GM18520 (cell line): ENCODE data around the gene ELP4.

ENCODE experiments used
- ATAC-seq: cut with Tn5 transposase; IDR thresholded peaks from one replicate; pipeline ENCODE4 v1.9.1; 2021; ENCODE audit not compliant: unreplicated experiment

Gene ELP4

DNA sequence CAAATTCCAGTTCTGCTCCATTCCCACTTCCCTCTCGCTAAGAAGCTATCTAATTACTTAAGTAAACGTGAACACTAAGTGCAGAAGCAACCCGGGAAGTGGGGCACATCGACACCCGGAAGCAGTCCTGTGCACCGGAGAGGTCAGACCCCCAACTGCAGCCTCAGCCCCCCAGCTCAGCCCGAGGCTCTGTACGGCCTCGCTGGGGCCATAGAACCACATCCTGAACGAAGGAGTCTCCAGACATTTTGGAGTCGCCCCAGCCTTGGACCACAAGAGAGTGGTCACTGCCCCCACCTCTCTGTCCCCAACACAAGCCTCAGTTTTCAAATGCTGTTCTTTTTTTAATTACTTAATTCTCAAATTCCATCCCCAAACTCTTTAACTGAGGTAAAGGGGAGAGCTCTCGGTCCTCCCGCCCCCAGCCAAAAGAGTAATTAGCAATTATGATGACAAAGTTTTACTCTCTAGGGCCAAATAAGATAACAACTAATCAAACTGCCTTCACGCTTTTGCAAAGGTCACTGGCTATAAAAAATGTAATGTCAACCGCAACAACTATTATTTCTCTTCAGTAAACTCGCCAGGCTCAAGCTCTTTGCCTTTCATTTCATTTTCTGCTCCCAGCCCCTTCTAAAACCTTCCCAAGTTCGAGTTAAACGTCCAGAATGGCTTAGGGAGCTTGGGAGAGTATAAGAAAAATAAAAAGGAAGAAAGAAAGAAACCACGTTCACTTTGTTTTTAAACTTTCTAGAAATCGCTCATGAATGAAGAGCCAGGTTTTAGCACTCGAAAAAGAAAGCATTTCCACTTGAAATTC lies 299.4 kb downstream of the ELP4 start:
- no peak for ATAC-seq

DNA sequence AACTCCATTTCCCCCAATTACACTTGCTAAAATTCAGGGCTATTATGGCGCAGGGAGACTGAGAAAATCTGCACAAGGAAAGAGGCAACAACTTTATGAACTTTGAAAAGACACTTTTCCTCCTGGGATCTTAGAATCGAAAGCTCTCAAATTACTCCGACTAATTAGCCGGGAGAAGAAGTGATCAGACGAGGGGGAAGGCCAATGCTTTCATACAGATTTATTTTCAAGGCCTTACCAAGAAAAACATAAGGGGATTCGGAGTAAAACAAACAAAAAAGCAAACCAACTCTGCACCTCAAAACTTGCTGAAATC lies 299.9 kb downstream of the ELP4 start:
- no peak for ATAC-seq

DNA sequence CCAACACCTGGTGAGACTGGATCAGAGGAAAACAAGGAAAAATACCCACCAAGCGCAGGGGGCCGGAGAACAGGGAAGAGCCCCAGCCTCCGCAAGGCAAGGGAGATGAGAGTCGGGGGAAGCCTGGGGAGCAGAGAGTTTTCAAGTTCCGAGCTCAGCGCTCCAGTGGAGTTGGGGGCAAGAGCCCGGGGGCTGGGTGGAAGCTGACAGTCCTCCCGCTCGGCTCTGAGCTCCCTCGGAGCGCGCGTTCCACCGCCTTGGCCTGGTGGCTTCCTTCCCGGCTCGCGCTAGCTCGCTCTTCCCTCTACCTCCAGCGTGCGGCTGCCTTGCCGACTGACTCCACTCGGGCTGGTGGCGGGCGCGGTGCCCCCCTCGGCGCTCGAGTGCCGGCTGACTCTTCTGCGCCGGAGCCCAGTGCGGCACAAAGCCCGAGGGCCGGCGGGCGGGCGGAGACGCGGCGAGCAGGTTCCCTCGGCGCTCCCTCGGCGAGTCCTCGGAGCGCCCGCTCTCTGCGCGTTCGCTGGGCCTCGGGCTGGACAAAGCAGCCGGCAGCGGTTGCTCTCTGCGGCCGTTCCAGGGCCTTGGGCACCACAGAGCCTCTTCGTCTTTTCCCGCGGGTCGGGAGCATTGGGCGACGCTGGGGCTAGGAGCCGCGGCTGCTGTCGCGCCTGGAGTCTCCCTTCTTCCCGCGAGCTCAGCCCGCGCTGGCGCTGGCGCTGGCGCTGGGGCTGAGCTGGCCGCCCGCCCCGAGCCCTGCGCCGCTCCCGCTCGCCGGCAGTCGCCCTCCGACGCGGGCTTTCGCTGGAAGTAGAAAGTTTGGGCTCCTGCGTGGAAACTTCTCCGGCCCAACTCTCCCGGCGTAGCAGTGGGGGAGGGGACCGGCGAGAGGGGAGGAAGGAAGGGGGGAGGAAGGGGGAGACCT lies 300.6 kb downstream of the ELP4 start:
- no peak for ATAC-seq

DNA sequence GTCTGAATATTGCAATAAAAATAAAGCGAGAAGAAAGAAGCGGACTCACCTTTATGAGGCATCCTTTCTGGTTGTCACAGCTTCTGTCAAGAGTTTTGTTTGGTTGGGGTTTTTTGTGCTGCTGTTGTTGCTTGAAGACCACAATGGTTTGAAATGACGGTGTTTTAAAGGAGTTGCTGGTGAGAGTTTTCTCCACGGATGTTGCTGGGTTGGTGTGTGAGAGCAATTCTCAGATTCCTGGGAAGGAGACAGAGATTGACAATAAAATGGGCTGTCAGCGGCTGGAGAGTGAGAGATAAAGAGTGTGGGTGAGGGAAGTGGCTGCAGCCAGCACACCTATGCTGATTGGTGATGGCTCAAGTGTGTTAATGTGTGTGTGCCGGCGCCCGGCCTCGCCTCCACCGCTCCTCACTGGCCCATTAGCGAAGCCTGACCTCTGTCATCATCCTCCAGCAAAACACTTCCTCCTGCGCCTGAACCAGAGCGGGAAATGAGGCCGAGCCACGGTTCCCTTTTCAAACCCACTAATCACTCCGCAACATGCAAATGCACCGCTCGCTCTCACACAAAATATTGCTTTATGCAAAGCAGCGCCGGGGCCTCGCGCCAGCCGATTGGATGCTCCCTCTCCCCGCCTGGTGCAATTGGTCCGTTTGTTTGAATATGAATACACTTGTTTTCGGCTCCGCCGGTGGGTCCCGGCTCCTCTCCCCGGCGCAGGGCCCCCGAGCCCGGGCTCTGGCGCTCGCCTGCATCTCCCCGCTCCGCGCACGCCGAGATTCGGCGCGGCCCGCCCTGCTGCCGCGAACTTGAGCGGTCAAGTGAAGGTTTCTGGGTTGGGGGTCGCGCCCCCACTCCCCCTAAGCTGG lies 301.4 kb downstream of the ELP4 start, which contains the start of gene PAX6:
TSS of gene PAX6 (minus strand) at position 544 of the 869 bp plus-strand sequence. CDS start 4,911 bp downstream, outside the sequence.
- peak; percentile 47 for ATAC-seq

DNA sequence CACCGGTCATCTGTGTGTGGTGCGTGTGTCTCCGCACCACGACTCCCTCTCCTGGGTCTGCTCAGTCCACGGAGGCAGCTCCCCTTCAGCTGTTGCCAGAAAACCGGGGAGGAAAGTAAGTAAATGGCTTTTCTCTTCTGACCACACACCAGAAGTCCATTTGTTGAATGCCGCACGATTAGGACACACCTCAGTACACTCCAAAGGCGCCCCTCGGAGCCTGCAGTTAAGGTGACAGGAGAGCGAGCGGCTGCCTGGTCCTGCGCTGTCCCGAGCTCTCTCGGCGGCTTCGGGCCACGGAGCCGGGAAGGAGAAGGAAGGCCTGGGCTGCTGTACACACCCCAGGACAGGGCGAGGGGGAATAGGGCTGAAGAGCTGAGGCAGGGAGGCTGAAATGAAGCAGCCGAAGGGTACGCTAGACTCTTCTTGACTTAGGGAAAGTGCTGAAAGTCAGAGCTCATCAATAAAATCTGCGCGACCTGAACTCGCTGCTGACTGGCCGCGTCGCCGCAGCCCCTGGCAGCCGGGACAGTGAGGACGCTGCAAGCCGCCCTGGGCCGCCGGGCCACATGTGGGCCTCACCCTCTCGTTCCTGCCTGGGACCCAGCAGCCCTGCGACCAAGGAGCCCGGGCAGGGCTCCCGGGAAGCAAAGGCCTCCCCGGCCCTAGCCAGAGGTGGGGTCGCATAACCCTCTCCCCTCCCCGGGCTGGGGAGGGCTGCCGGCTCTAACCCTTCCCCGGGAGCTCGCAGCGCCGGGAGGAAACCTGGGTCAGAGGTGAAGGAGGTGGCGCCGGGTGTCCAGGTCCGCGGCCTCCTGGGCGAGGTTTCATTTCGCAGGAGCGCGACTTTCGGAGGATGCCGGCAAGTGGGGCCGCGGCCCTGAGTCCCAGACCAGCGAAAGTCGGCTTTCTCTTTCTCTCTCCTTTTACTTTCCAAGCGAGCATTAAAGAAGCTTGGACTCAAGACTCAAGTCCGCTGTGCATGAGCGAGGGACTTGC lies 303.1 kb downstream of the ELP4 start:
- no peak for ATAC-seq

DNA sequence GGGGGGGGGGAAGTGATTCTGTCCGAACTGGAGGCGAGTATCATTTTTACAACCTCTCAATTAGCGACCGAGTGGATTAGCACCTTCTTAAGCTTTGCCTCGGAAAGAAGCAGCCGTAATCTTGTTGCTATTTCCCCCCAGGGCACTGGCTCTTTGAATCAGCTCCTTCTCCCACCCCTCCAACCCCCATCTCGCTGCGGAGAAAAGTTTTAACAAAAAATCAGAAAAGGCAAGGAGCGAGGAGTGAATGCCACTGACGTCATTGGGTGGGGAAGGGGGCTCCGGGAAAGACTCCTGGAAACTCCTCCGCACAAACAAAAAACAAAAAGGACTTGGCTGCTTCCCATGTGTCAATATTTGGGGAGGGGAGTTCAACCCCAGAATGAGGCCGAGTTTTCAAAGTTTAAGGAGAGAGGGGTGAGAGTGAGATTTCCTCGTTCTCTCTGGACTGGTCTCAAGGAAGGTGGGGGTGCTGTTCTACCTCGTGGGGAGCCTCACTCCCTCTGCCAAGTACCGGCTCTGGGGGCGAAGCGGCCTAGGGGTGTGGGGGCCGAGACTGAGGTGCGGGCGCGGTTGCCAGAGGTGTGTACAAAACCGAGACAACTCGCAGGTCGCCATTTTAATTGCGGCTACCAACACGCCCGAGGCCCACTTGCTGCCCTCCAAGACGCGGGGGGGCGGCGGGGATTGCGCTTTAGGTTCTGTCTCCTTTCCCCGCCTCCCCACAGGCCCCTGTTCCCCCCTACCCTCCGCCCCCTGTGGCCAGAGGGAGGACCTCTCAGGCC lies 304.0 kb downstream of the ELP4 start:
- no peak for ATAC-seq

DNA sequence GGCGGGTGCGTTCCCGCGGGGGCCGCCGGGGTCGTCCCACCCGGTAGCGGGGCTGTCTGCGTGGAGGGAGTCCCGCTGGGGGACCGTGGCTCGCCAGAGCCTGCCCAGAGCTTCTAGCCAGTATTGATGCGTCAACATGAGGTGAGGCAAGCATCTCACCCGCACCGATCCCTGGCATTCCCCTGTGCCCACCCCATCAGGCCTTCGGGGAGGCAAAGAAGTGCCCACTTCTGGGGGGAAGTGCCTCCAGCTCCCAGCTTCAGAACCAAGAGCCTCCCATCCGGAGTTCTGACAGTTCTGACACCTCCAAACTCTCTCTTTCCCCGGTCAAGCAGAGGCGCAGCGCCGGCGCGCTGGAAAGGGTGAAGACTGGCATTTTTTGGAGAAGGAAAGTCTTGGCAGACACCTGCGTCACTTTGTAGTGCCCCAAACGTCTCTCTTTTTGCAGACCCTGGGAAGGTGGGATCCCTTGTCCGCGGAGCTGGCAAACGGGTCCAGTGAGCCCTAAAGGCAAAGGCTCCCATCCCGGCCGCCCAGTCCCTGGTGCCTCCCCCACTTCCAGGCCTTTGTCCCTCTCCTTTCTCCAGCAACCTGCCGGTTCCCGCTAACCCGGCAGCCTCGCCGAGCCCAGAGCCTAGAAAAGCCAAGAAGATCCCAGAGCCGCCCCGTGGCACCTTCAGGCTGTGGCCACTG lies 304.8 kb downstream of the ELP4 start:
- no peak for ATAC-seq

DNA sequence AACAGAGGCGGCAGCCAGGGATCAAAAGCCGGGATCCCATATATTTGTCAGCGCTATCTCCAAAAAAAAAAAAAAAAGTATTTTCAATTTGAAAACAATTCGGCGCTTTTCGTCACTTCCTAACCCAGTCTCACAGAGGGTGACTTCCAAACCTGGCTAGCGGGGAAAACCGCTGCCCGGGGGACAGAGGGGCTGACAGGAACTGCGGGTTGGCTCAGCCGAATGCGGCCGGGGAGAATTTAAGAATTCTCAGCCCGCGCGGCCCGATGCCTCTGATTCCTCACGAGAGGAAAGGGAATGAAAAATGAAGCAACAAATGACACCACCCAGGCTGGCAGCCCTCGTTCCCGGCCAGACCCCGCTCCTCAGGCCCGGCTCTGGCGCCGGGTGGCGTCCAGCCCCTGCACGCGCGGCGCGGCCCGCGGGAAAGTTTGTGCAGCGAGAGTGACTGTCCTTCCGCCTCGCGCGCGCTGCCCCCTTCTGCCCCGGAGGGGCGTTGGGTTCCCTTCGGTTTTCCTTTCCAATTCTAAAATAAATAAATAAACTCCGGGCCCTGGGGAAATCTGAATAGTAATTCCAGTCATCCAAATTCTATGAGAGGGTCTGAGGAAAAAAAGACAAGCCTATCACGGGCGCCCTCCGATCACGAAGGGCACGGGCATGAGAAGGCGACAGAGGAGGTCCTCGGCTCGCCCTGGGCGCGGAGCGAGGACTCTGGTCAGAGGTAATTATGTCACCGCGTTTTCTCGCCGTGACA lies 306.3 kb downstream of the ELP4 start:
- ATAC-seq: no peak

DNA sequence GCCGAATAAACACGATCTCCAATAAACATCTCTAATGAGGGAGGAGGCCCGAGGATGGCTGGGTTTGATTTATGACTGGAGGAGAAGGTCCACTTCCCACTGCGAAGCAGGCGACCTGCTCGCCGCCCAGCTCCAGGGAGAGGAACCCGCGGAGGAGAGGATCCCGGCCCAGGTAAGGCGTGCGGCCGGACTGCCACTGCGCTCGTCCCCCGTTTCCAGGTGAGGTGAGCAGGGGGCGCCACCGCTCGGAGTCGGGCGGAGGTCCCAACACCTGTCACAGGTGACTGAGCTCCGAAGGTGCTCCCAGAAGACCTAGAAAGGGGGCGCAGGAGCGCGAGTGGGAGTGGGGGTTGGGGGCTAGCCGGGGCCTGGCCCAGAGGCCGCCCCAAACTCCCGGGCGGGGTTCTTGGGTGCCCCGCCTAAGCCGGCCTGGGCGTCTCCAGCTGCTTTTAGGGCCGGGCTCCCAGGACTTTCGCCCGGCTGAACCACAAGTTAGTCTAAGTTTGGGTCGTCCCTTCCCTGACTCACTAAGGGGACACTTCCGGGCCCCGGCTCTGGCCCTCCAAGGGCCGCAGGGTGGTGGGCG lies 307.0 kb downstream of the ELP4 start:
- ATAC-seq: no peak

DNA sequence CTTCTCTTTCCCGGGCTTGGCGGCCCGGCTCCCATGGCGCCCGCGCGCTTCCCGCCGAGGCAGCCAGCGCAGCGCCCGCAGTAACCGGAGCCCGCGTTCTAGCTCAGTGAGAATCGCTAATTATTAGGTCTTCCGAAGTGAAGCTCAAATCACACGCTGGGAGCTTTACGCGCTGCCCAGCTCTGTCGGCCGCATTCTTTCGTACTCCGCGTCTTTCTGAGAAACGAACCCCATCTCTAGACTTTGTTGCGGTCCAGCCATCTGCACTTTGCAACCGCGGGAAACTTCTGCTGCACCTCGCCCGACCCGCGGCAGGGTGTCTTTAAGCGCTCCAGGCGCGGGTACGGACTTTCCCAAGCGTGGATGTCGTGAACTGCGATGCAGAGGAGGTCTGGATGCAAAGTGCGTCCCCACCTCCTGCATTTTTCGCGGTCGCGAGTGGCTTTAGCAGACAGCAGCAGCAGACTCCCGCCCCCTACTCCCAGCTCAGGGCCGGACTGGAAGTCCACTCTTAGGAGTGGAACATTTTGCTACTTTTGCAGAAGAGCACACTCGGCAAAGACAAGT lies 307.6 kb downstream of the ELP4 start:
- no peak for ATAC-seq

DNA sequence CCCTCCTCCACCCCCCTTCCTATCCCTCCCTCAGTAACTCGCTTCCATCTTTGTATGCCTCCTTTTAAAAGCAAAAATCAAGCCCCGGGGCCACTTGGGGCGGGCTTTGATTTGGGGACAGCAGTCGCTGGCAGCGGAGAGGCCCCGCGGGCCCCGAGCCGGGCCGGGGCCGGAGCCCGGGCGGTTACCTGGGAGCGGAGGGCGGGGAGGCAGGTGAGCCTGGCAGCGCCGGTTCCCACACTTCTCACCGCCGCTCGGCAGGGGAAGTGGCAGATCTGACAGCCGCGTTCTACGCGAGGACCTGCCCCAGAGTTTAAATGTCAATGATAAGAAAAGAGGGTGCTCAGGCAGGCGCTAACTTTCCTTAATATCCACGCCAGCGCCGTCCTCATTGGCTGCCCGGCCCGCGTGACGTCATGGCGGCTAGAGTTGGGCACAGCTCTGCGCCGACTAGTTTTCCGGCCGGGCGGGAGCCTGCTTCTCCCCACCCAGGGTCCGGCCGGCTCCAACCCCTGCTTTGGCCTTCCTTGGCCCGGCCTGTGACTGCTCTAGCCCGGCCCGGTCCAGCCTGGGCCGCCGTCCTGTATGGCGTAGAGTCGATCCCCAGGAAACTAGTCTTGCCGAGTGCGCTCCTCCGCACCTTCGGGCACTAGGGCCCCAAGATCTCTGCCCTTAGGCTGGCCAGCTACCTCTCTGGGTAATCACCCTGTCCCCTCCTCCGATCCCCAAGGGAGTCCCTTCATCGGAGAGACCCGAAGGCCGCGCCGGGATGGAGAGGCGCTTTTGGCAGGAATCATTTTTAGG lies 308.3 kb downstream of the ELP4 start:
- no peak for ATAC-seq

DNA sequence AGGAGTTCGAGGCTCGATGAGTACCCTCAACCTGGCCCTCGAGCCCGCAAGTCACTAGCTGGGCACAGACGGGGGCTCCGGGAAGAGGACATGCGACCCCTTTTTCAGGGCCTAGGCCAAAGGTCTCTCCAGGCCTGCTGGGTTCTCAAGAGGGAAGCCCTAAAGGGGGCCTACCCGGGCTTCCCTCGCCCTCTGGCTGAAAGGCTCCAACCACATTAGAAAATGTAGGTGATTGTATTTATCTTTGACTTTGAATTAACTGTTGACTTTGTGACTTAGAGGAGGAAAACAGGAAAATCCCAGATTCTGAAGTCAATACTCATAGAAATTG lies 308.8 kb downstream of the ELP4 start:
- ATAC-seq: no peak

DNA sequence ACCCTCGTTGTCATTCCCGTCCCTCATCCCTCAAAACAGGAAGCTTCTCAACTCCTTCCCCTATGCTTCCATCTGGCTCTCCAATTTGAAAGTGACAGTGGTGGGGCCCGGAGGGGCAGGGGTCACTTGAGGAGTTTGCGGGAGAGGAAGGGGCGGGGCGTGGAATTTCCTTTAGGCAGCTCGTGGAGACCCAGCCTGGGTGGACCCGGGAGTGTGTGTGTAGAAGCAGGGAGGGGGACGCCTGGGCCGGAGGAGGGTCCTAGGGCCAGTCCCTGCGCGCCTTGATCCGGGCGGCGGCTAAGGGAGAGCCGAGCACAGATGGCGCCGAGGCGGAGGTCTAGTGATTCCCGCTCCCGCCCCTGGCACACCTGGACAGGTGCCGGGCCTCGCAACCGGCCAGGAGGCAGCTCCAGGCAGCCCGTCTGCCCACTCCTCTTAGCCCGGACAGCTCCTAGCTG lies 309.3 kb downstream of the ELP4 start:
- ATAC-seq: no peak

DNA sequence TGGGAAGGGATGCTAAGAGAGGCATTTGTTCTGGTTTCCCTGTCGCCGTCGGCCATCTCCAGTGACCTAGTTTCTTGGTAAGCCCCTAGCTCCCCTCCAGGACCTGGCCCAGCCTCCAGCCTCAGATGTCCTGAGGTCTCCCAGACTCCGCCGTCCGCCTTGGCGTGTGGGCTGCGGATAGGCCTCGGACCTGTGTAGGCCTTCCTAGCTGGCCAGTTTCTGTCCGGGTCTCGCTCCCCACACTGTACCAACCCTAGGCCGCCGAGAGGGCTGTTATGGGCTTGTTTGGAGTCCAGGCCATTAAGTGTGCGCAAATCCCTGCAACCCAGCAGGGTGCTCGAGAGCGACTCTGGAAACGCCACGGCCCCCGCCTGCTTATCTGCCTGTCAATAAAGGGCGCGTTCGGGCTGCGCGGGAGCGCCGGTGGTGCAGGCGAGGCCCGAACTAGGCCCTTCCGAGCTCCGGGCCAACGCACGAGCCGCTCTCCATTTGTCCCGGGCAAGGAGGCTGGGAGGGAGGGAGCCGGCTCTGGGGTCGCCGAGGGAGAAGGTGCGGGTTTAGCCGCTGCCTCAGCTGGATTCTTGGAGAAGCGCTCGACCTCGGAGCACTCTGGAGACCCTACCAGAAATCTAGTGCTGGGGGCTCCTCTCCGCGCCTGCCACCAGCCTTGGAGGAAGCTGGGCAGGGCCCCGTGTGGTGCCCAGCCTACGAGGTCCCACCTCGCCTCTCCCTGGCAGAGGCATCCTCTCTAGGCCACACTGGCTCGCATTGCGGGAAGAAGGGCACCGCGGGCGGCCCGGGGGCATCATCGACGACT lies 310.3 kb downstream of the ELP4 start:
- ATAC-seq: no peak

DNA sequence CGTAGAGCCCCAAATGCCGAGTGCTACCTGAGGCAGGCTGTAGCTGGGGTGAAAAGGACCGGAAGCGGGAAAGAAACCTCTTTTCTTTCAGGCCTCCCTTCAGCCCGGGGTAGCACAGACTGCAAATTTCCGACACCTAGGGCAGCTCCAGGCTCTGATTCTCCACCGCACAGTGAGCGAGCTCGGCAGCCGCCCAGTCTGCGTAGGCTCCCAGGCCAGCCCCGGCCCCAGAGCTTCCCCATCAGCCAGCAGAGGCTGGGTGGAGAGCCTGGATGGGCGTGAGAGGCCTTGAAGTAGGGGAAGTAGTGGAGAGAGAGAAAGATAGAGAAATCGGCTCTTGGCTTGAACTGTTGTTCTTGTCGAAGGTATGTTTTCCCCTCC lies 310.9 kb downstream of the ELP4 start:
- no peak for ATAC-seq
